Upper lobe of left lung (tissue), 4 donors: ENCODE results near the gene TMEM135.

ENCODE experiments used
- CTCF ChIP-seq, 6 experiments: fragments of 450-650 bp in 4 of 6; fragments of 200-600 bp in 2 of 6; sonication (generic) in 2 of 6; IDR thresholded peaks; one replicate each; pipeline ENCODE4 v1.5.1; 2016 to 2019; ENCODE audit warnings: antibody characterized with exemption in 6 of 6
- POLR2A ChIP-seq, 4 donors: fragments of 450-650 bp; IDR thresholded peaks; one replicate each; pipeline ENCODE4 v1.5.1; 2016 to 2017; ENCODE audit warnings: antibody characterized with exemption in 4 of 4, mild to moderate bottlenecking in 2 of 4
- POLR2AphosphoS5 ChIP-seq, 2 donors: sonication (generic); formaldehyde crosslinking; IDR thresholded peaks; one replicate each; pipeline ENCODE4 v1.5.1; 2017; ENCODE audit warnings: antibody characterized with exemption in 2 of 2

- TF ChIP-seq CTCF (IDR thresholded peaks at IDR 0.05) (no peak), POLR2A (IDR thresholded peaks at IDR 0.05) (no peak), POLR2AphosphoS5 (IDR thresholded peaks at IDR 0.05) (no peak)
Measured at GRCh38 chr11:87092567-87092966, 54.8 kb downstream of the TMEM135 start.
